Epithelial cell of esophagus (primary cell): ENCODE results near the gene PDZK1IP1.

Experiments used
- DNase-seq: peaks from one replicate; pipeline ENCODE4 v3.0.0; 2010; ENCODE audit warnings: low read depth
- H3K4me3 ChIP-seq: 2 replicates; pipeline ENCODE4 v1.5.1; 2011; ENCODE audit warnings: mild to moderate bottlenecking, low read length, control low read depth
- CTCF ChIP-seq: IDR thresholded peaks from 2 replicates; pipeline ENCODE4 v1.5.1; 2011; ENCODE audit warnings: low read depth, mild to moderate bottlenecking, low read length, control low read depth, inconsistent platforms; ENCODE audit not compliant: insufficient read depth; ENCODE audit errors: missing control alignments

Gene PDZK1IP1

DNA sequence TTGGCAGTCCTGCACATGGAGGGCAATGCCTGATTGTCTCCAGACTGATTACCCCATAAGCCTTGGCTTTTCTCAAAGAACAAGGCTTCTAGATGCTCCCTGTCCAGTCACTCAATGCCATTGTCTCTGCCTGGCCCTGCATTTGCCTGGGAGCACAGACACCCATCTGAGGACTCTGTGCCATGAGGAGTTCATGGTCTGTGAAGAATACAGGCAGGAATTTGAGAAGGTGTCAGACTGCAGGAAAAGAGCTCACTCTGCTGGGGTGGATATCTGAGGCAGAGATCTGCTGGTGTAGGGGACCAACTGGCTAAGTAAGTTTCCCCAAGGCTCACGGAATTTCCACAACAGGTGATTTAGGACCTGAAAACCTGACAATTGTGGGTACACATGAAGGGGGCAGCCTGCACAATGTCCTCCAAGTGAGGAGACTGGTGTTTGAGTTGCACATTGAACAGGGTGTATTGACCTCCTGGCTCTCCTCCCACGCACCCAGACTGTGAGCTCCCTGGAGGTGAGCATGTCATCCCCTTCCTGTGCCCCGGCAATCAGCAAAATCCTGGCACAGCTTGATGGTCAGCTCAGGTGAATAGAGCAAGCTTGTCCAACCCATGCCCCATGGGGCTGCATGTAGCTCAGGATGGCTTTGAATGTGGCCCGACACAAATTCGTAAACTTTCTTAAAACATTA, 51.8 kb downstream of the PDZK1IP1 start:
- no peak for TF ChIP-seq CTCF
- DNase-seq: no peak

GRCh38 chr1:47137198-47137597, 52.6 kb downstream of the PDZK1IP1 start, which contains the start of gene CYP4A22:
CYP4A22 (plus strand) TSS chr1:47137441; CDS start chr1:47137486, 45 bp downstream.
- DNase-seq: no peak
- H3K4me3 ChIP-seq: no peak within 1 kb of the TSS
- no peak for TF ChIP-seq CTCF

More for the DNA sequence above, 51.8 kb downstream of the PDZK1IP1 start:
- H3K4me3 ChIP-seq: no peak overlapping the region
